GM12878 (cell line): ENCODE data around the gene CTSF. TPM values are rescaled to one million over a fixed set of nuclear protein-coding genes. Genes with fewer than 3 reads are reported as not detected.

Experiments
- ATAC-seq: fragments of 200-7000 bp; cut with Tn5 transposase; 3 replicates; pipeline ENCODE4 v1.9.1; 2020; ENCODE audit warnings: mild to moderate bottlenecking, moderate library complexity
- BruUV-seq: library from RNA; stranded (reverse); fragments of 400-500 nt; replicated peaks from 2 replicates; lab custom pipeline; 2021; lab: Mats Ljungman, UMichigan
- CTCF ChIA-PET: fragments of 300-600 bp; sonication (Branson Sonifier 250); formaldehyde crosslinking; extraction: SDS; loops from one replicate; lab custom pipeline; 2021; ENCODE audit warnings: inconsistent platforms; lab: Yijun Ruan, JAX
- POLR2A ChIA-PET: fragments of 350-600 bp; formaldehyde crosslinking; extraction: SDS; loops from one replicate; lab custom pipeline; 2021; ENCODE audit warnings: inconsistent platforms; lab: Charles Lee
- RAD21 ChIA-PET: fragments of 300-600 bp; sonication (Branson Sonifier 250); formaldehyde crosslinking; loops from one replicate; lab custom pipeline; 2023; ENCODE audit warnings: antibody characterized with exemption; ENCODE audit not compliant: unreplicated experiment; lab: Charles Lee
- SMC1A ChIA-PET: fragments of 300-600 bp; sonication (Branson Sonifier 250); formaldehyde crosslinking; loops from one replicate; lab custom pipeline; 2023; ENCODE audit not compliant: unreplicated experiment, uncharacterized antibody; lab: Charles Lee
- DNase-seq: peaks from one replicate; pipeline ENCODE4 v3.0.0-alpha.2; 2011; ENCODE audit warnings: low read depth, low spot score
- FAIRE-seq: peaks from 3 replicates; lab custom pipeline; 2011; peaks lifted over from hg19 to GRCh38; lab: Jason Lieb, UNC
- H2AFZ ChIP-seq: 2 replicates; pipeline ENCODE4 v1.6.0; 2011; ENCODE audit warnings: low read depth, low read length, control low read depth; ENCODE audit not compliant: control insufficient read depth
- H3K27ac ChIP-seq: 2 replicates; pipeline ENCODE4 v1.5.1; 2011; ENCODE audit warnings: control low read depth; ENCODE audit not compliant: control insufficient read depth, insufficient read depth
- H3K27me3 ChIP-seq, 2 experiments: replicated peaks in 1 of 2; 2 replicates each; pipeline versions ENCODE4 v1.6.0 to v1.6.1; 2011; ENCODE audit warnings: low read length in 1 of 2; ENCODE audit not compliant: control insufficient read depth in 2 of 2, insufficient read depth in 2 of 2
- H3K36me3 ChIP-seq, 2 experiments: 2 replicates each; pipeline ENCODE4 v1.5.1; 2011; ENCODE audit warnings: low read length in 1 of 2; ENCODE audit not compliant: control insufficient read depth in 2 of 2, insufficient read depth in 2 of 2
- H3K4me1 ChIP-seq: 2 replicates; pipeline ENCODE4 v1.6.1; 2011; ENCODE audit warnings: mild to moderate bottlenecking, low read length, moderate library complexity, mixed read lengths; ENCODE audit not compliant: control insufficient read depth, insufficient read depth
- H3K4me2 ChIP-seq: 2 replicates; pipeline ENCODE4 v1.6.0; 2011; ENCODE audit warnings: control low read depth; ENCODE audit not compliant: control insufficient read depth, insufficient read depth
- H3K4me3 ChIP-seq: fragments of 200-600 bp; sonication (generic); 2 replicates; pipeline ENCODE4 v1.5.1; 2016
- H3K79me2 ChIP-seq: 2 replicates; pipeline ENCODE4 v1.6.0; 2011; ENCODE audit warnings: low read length; ENCODE audit not compliant: control insufficient read depth, insufficient read depth
- H3K9ac ChIP-seq: 2 replicates; pipeline ENCODE4 v1.8.0; 2011; ENCODE audit warnings: low read length, control low read depth, mixed read lengths; ENCODE audit not compliant: control insufficient read depth, insufficient read depth
- H3K9me3 ChIP-seq: replicated peaks from 3 replicates; pipeline ENCODE4 v1.5.1; 2011; ENCODE audit warnings: mild to moderate bottlenecking, low read length; ENCODE audit not compliant: control insufficient read depth, insufficient read depth
- H4K20me1 ChIP-seq: 2 replicates; pipeline ENCODE4 v1.6.0; 2011; ENCODE audit not compliant: control insufficient read depth, insufficient read depth
- CEBPB ChIP-seq, 2 experiments: fragments of 150-350 bp in 1 of 2; IDR thresholded peaks; 2 replicates each; pipeline ENCODE4 v1.6.1; 2012 to 2014; ENCODE audit warnings: low read depth in 2 of 2, low read length in 2 of 2, borderline replicate concordance in 1 of 2, inconsistent platforms in 1 of 2
- IRF4 ChIP-seq: IDR thresholded peaks from 2 replicates; pipeline ENCODE4 v1.6.1; 2011; ENCODE audit warnings: low read depth, low read length
- POLR2A ChIP-seq: IDR thresholded peaks from 2 replicates; pipeline ENCODE4 v1.6.1; 2011; ENCODE audit warnings: low read depth, mild to moderate bottlenecking, low read length
- WGBS: methylation state at CpG from one replicate; pipeline ENCODE4 v1.1.6; 2016; ENCODE audit warnings: low lambda C conversion rate; ENCODE audit not compliant: insufficient replicate concordance, insufficient coverage; ENCODE audit errors: missing lambda C conversion rate; 5-methylcytosine and 5-hydroxymethylcytosine counted together
- in situ Hi-C: fragments of 300-500 bp; cut with MboI; formaldehyde crosslinking; loops from 9 replicates; pipeline ENCODE4 v1.14.3; 2018; ENCODE audit warnings: mixed read lengths
- intact Hi-C: fragments of 100-400 bp; cut with micrococcal nuclease; formaldehyde crosslinking; loops from one replicate; pipeline ENCODE4 v1.14.2; 2022; ENCODE audit not compliant: unreplicated experiment
- polyA plus RNA-seq, 11 experiments: library from polyadenylated mRNA; depleted of rRNA in 4 of 11; unstranded in 6 of 11; stranded (reverse) in 5 of 11; fragments of >200 nt; fragmentation: Nextera tagmentation in 4 of 11; fragmentation: Illumina TruSeq in 1 of 11; extraction: Ambion mirVana in 4 of 11; extraction: Trizol in 1 of 11; gene quantifications; 1 replicate in 1 of 11; 2 replicates in 10 of 11; pipeline versions ENCODE4 v1.2.1 to v1.2.3, GENCODE V29; 2011 to 2016; ENCODE audit warnings: inconsistent platforms in 2 of 11, missing spikeins in 2 of 11, low read depth in 1 of 11
- total RNA-seq, 4 experiments: library from RNA; depleted of rRNA in 3 of 4; stranded (reverse); fragments of >200 nt in 3 of 4; fragmentation: Illumina TruSeq in 1 of 4; extraction: Trizol in 1 of 4; gene quantifications; 2 replicates each; pipeline versions ENCODE4 v1.2.1 to v1.2.3, GENCODE V29; 2013 to 2021
- TF ChIP-seq, protein P1 (sequence below): fragments of 450-650 bp; formaldehyde crosslinking; IDR thresholded peaks from 2 replicates; pipeline ENCODE4 v1.4.0; 2020; ENCODE audit warnings: mild to moderate bottlenecking, moderate library complexity

Gene CTSF
- total and polyA plus RNA-seq, 10 of the 15 experiments (the other 5 are each of a cell fraction or from before 2014, with no cell fraction given), result 0.11 to 0.41 (median 0.26) TPM; not detected in 4

DNA sequence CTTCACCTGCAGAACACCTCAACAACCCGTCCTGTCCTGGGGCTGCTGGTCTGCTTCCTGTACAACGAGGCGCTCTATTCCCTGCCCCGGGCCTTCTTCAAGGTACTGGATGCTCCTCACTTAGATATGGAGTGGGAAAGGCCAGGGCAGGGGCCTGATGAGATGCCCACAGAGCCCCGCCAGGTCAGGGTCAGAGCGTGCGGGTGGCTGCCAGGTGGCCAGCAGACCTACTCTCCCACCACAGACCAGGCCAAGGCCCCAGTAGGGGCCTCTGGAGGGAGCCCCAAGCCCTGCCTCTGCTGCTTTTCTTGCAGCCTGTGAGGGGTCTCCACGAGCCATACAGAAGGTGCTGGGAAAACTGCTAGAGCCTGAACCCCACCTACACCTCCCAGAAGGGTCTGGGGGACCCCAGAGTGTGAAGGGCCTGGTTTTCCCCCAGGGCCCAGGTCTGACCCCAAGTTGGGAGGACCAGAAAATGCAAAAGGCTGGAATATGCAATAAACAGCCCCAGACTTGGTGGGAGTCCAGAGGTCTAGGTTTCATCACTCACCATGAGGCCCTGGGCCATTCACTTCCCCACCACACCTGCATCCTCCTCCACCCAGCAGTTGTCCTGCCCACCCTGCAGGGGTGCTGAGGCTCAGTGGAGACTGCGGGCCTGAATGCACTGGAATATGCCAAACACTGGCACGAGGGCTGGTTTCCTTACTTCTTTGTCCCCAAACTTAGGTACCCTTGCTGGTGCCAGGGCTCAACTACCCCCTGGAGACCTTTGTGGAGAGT, 37.3 kb downstream of the CTSF start (continued):
- TF ChIP-seq CEBPB (IDR thresholded peaks at IDR 0.05; ENCODE audit: borderline replicate concordance in 1 of 2, low read depth in 2 of 2, low read length in 2 of 2) (no peak), IRF4 (no peak)

DNA sequence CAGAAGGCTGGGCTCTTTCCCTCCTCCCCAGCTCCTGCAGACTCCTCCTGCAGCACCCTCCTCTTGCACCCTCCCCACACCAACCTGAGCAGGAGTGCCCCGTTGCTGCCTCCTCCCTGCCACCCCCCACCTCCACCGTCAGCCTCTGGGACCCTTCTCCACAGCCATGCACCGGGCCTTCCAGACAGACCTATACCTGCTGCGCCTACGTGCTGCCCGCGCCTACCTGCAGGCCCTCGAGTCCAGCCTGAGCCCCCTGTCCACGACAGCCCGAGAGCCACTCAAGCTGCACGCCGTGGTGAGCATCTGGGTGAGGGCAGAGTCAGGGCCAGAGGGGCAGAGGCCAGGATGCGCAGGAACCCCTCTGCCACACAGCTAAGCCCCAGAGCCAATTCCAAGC, 38.8 kb downstream of the CTSF start:
- BruUV-seq, result no TSS peak
- no peak for FAIRE-seq
- no peak for ATAC-seq

More for the DNA sequence above, 38.8 kb downstream of the CTSF start:
- Histone ChIP-seq H3K79me2 (no peaks in the 10 kb centered on the region), H3K4me1 (no peaks in the 10 kb centered on the region), H4K20me1 (no peaks in the 10 kb centered on the region), H3K36me3 (no peaks in the 10 kb centered on the region), H3K9ac (no peak overlapping the region), H2AFZ (no peak overlapping the region), H3K4me2 (no peak overlapping the region), H3K27ac (no peak overlapping the region), H3K9me3 (no peaks in the 10 kb centered on the region), H3K4me3 (no peak overlapping the region), H3K27me3 (no peaks in the 10 kb centered on the region)
- no peak for DNase-seq
- ChIA-PET POLR2A (no interaction called here), RAD21 (no interaction called here), SMC1A (no interaction called here), CTCF (interaction anchor here (0.7 kb wide), 1 partner anchor 139 kb away, joined by 3 read pairs; no protein-coding TSS in a partner anchor)
- intact Hi-C loops, result no loop called here
- TF ChIP-seq POLR2A, result peak; percentile 13; the same call in 1 of the 2 replicates
- TF ChIP-seq, protein P1, sequence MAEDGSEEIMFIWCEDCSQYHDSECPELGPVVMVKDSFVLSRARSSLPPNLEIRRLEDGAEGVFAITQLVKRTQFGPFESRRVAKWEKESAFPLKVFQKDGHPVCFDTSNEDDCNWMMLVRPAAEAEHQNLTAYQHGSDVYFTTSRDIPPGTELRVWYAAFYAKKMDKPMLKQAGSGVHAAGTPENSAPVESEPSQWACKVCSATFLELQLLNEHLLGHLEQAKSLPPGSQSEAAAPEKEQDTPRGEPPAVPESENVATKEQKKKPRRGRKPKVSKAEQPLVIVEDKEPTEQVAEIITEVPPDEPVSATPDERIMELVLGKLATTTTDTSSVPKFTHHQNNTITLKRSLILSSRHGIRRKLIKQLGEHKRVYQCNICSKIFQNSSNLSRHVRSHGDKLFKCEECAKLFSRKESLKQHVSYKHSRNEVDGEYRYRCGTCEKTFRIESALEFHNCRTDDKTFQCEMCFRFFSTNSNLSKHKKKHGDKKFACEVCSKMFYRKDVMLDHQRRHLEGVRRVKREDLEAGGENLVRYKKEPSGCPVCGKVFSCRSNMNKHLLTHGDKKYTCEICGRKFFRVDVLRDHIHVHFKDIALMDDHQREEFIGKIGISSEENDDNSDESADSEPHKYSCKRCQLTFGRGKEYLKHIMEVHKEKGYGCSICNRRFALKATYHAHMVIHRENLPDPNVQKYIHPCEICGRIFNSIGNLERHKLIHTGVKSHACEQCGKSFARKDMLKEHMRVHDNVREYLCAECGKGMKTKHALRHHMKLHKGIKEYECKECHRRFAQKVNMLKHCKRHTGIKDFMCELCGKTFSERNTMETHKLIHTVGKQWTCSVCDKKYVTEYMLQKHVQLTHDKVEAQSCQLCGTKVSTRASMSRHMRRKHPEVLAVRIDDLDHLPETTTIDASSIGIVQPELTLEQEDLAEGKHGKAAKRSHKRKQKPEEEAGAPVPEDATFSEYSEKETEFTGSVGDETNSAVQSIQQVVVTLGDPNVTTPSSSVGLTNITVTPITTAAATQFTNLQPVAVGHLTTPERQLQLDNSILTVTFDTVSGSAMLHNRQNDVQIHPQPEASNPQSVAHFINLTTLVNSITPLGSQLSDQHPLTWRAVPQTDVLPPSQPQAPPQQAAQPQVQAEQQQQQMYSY (CRISPR knock-in tag), result no peak
- in situ Hi-C loops, result no loop called here
- WGBS, result 73% methylated on average over 13 of the region's 13 CpGs
